Activated T-helper 9 cell treated with anti-CD3 and anti-CD28 coated beads, Interleukin-2, amount 50 U/mL, for 16 hours (primary cell): ENCODE data around the gene RINL.
A peak's percentile ranks its signal among the peaks of the same experiment; 100 is the strongest.

Experiments
- DNase-seq: peaks from one replicate; pipeline ENCODE4 v3.0.0-alpha.2; 2020; ENCODE audit warnings: low read depth

The RINL gene

DNA sequence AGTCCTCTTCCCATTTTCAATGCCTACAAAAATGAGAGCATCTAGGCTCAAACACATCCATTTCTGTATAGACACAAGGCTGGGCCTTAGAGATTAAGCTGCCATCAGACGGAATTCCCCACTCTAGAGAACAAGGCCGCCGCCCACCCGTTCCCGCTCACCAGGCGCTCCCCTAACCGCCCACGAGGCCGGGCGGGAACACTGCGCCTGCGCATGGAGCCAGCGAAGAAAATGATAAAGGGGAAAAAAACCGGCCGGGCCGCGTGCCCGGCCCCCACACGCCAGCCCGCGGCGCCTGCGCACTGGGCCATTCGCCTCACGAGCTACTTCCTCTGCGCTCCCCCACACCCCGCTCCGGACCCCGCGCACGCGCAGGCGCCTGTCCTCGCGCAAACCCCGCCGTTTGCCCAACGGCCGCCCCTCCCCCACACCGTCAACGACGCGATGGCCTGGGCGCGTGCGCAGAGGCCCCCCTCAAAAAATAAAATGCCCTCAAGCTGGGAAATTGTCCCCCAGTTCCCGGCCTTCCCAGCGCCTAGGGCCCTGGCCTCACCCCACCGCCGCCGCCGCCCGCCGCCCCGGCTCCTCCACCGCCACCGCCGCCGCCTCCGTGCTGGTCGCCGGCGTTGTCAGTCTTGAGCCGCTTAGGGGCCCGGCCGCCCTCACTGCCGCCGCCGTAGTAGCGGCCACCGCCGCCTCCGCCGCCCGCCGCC, 28.8 kb downstream of the RINL start:
- DNase-seq: peak; percentile 99

- DNase-seq: no peak
These were observed 29.6 kb downstream of the RINL start for GRCh38 chr19:38848299-38849146.

DNA sequence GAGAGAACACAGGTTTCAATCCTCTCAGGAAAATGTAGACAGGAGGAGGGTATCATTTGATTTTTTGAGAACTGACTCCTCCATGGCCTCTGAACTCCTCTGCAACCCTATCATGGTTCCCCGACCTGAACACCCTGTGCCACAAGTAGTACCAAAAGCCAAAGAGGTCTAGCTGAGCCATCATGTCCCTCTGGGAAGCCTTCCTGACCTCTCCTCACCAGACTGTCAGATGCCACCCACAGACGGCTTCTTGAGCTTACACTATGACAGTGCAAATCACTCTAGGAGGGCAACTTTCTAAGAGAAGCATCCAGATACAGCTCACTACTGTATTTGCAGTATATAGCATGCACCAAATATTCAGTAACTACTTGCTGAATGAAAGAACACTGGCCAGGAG, 32.0 kb downstream of the RINL start:
- no peak for DNase-seq

DNA sequence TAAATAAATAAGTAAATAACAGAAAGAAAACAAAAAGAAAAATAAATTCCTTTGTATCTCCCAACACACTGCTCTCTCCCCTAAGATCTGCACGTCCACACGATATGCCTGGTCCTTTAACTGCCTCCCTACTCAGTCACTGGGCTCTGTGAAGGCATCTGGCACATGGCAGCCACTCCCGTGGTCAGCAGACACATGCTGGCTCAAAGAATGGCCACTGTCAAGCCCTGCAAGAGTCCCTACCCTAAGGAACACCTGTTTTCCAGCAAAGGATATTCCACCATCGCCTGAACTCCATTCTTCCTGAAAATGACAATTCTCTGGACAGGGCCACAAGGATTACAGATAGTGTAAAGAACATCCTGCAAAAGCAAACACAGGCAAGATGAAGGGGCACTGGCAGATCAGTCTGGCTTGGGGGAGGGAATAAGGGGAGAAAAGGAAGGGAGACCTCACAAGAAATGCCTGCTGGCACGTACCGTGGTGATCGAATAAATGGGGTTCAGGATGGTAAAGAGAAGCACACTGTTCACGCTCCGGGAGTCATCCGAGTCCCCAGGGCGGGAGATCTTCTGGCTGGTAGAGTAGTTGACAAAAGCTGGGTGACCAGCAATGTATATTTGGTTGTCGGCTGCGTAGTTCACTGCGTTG, 32.6 kb downstream of the RINL start:
- no peak for DNase-seq

DNA sequence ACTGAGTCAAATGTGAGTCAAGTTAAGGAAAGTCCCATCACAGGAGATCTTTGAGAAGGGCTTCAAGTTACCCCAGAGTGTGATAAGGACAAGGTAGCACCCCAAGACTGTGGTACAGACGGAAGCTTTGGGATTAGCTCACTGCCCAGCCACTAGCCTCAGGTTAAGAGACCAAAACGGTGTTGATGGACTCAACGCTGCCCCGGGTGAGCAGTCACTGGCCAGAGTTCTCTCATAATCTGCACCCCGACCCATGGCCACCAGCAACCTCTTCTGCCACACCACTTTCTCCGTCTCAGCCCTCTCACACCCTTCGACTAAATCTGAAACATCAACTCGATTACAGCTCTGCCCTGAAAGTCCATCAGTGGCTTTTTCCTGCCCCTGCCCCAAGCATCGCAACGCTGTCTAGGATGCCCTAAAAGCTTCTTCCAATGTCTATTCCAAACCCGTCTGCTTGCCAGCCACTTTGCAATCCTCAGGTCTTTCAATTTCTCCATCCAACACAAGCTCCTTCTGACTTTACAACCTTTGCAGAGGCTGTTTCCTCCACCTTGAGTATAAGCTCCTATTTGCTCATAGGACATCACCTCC, 33.9 kb downstream of the RINL start:
- no peak for DNase-seq

- DNase-seq: no peak
These were observed 34.8 kb downstream of the RINL start for GRCh38 chr19:38843175-38843758.

DNA sequence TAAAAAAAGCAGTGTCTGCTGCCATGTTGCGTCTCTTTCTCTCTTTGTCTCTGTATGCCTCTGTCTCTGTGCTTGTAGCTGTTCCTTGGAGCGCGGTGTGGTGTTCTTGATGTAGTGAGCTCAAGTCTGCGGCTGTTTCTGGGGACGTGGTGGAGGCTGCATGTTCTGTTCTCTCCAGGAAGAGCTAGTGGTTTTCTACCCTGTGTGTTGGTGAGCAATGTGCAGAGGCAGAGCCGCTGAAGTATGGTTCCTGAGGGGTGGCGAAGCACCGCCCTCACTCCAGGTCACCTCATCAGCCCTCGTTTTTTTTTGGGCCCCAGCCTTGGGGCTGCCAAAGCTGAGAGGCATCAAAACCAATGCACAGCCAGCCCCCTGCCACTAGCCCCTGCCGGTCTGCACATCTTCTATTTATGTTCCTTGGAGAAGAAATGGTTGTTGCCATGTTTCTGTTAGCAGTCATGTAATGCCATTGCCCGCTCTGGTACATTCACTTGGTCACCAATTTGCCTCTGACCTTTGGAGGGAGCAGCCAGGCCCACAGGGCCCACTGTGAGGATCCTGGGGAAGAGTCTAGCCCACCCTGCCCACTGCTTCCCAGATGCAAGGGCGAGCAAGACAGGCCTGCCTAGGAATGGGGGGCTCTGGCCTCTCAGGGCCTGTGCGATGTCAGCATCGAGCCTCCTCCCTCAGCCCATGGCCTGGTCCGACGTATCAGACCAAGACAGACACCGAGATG, 35.5 kb downstream of the RINL start:
- peak; percentile 34 for DNase-seq

- peak; percentile 24 for DNase-seq
These were observed 36.2 kb downstream of the RINL start for GRCh38 chr19:38841787-38842438.

DNA sequence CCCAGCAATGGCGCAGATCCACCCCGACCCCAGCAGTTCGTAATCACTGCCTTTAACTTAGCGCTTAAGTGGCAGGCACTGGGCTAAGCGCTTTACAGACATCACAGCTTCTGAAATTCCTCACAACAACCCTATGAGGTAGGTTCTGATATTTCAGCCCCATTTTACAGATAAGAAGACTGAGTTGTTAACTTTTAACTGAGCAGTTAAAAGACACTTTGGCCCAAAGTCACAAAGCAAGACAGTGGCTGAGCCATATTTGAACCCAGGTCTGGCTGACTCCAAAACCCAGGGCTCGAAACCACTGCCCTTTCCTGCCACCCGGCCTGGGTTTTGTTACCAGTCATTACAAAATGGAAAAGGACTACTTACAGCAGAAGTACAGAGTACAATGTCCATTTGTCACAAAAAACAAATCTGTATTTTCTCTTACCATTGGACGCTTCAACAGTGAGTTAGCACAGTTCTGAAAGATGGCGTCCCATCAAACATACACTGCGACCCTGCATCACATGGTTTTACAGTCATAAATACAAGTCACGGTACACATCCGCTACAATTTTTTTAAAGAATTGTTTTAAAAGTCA, 36.8 kb downstream of the RINL start:
- no peak for DNase-seq

DNA sequence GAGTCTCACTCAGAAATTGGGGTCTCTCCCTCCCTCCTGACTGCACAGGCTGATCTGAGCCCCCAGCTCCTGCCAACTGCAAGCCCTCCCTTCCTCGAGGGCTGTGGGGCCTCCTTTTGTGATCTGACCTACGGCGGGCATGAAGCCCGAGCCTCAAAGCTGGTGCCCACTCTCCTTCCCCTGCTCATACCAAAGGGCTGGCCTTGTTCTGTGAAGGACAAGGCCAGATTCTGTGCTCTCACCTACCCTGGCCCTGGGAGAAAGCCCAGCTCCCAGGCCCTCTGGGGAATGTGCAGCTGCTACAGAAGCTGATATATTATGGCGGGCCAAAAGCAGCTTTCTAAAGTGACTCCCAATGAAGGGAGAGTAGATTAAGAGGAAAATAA, 37.5 kb downstream of the RINL start:
- no peak for DNase-seq

GRCh38 chr19:38839816-38840582, 38.1 kb downstream of the RINL start:
- DNase-seq: no peak

- no peak for DNase-seq
These were observed 38.9 kb downstream of the RINL start for GRCh38 chr19:38838986-38839761.

- DNase-seq: peak; percentile 43
These were observed 39.7 kb downstream of the RINL start for GRCh38 chr19:38838208-38838985.

DNA sequence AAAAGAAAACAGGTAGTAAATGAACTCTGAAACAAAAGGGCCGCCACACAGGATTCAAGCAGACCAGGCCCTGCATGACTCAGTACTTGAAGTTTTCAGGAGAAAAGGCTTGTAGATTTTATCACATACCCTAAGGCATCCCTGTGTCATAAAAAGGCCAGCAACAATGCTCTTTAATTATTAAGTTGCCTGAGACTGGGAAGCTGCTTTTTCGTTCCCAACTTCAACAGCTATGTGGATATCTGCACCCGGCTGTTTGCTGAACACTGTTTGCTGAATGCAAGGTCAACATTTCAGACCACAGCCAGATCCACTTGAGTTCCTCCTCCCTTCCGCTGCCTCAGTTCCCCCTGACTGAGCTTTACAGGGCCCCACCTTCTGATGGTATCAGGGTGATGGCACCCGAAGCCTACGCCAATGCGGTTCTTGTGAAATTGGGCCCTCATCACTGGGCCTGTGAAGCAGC, 40.4 kb downstream of the RINL start:
- DNase-seq: no peak

DNA sequence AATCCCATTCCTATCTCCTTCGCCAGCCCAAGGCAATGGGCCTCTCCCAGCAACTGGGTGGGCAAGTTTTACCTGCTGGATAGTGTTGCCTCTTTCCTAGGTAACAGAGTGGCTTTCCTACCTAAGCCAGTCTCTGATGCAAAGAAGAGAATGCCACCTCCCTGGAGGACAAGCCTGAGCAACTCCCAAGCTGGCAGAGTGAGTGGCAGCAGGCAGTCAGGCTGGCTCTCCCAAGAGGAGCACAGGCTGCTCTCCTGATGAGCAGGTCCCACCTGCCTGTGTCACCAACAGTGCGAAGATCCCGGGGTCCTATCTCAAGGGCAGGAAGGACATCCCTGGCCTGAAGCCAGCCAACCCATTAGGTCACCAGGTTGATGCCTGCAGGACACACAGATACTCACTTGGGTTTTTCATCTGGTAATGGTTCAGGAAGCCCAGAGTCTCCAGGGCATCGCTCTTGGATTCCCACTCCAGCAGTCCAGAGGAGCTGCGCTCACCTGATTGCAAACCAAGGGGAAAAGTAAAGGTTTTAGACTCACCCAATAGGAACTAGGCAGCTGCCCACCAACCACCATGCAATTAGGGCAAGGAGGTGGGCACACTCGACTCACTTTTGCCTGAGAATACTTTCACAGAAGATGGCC, 41.0 kb downstream of the RINL start:
- no peak for DNase-seq

DNA sequence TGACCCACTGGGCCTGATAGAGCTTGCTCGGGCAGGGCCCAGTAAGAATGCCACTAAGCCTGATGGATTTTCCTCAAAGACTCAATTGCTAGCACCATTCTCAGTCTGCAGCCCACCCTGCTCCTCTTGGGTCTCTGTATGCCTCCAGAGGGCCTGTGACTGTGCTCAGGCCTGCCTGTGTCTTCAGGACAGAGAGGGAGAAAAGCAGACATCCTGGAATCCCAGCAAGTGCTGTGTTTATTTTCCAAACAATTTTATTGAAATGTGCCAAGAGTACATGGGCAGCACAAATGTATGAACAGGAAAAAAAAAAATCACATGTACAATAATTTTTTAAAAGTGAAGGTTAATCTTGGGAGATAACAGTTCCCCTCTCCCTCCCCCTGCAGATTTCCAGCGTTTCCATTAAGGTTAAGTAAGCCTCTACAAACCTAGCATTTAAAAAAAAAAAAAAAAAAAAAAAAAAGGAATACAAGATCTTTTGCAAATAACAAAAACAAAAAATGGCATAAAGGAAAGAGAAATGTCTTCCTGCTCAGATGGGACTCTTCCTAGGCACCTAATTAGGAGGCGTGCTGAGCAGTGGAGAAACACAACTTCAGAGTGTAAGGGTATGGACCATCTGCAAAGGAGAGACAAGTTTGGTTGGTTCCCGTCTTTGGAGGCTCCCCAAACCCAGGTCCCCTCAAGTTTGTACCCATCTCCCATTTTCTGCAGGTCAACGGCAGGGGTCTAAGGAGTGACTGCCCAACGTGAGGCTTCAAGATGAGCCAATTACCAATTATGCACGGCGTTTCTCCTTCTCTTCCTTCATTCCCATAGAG, 41.7 kb downstream of the RINL start:
- DNase-seq: no peak

- no peak for DNase-seq
These were observed 43.5 kb downstream of the RINL start for GRCh38 chr19:38834590-38834989.
